Osteocyte (in vitro differentiated cells): ENCODE data around the gene CREB5. TPM values are rescaled to one million over a fixed set of nuclear protein-coding genes. Genes with fewer than 3 reads are reported as not detected.

Experiments used
- DNase-seq: peaks from one replicate; pipeline ENCODE4 v3.0.0; 2021; ENCODE audit warnings: mixed read lengths; ENCODE audit not compliant: unreplicated experiment; ENCODE audit errors: extremely low spot score
- H3K27ac Mint-ChIP-seq: one replicate; pipeline ENCODE4 v1.8.0; 2021; ENCODE audit warnings: mild to moderate bottlenecking, mixed read lengths; ENCODE audit not compliant: unreplicated experiment
- H3K27me3 Mint-ChIP-seq: one replicate; pipeline ENCODE4 v1.8.0; 2021; ENCODE audit warnings: mixed read lengths; ENCODE audit not compliant: unreplicated experiment
- H3K36me3 Mint-ChIP-seq: one replicate; pipeline ENCODE4 v1.8.0; 2021; ENCODE audit warnings: mixed read lengths; ENCODE audit not compliant: unreplicated experiment
- H3K4me1 Mint-ChIP-seq: one replicate; pipeline ENCODE4 v1.8.0; 2021; ENCODE audit warnings: mixed read lengths; ENCODE audit not compliant: unreplicated experiment
- H3K4me3 Mint-ChIP-seq: one replicate; pipeline ENCODE4 v1.8.0; 2021; ENCODE audit warnings: mild to moderate bottlenecking, moderate library complexity, mixed read lengths; ENCODE audit not compliant: unreplicated experiment
- H3K9me3 Mint-ChIP-seq: one replicate; pipeline ENCODE4 v1.8.0; 2021; ENCODE audit warnings: mixed read lengths; ENCODE audit not compliant: unreplicated experiment
- total RNA-seq: library from RNA; stranded (reverse); gene quantifications from 2 replicates; pipeline ENCODE4 v1.2.1, GENCODE V29; 2021
- TF ChIP-seq, protein P1 (sequence below): fragments of 200-600 bp; sonication (generic); IDR thresholded peaks from 2 replicates; pipeline ENCODE4 v1.5.0; 2021; ENCODE audit warnings: antibody characterized with exemption, mild to moderate bottlenecking, moderate library complexity

Gene CREB5
- total RNA-seq, 1 donor from 2014 or later, result 7.5 TPM

DNA sequence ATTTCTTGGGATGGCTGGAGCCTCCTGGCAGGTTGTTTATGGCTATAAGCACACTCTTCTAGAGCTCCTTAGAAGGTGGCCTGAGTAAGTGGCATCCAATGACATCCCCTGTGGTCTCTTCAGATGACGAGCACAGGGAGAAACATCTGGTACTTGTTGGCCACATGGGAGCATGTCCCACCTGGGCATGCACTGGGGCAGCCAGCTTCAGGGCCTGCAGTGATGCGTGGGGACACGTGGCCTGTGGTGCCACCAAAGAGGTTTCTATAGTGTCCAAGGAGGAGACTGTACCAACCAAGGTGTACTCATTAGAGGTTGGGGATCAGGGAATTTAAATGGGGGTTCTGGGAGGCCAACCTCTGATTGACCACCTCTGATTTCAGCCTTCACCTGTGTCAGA lies 420.4 kb downstream of the CREB5 start:
- no peak overlapping the region for H3K27ac Mint-ChIP-seq
- H3K9me3 Mint-ChIP-seq, result no peaks in the 10 kb centered on the region
- H3K27me3 Mint-ChIP-seq, result no peaks in the 10 kb centered on the region
- H3K4me1 Mint-ChIP-seq, result peaks cover 11% of the 10 kb centered on the region
- DNase-seq, result no peak
- H3K36me3 Mint-ChIP-seq, result no peaks in the 10 kb centered on the region
- H3K4me3 Mint-ChIP-seq, result no peak overlapping the region
- TF ChIP-seq, protein P1, sequence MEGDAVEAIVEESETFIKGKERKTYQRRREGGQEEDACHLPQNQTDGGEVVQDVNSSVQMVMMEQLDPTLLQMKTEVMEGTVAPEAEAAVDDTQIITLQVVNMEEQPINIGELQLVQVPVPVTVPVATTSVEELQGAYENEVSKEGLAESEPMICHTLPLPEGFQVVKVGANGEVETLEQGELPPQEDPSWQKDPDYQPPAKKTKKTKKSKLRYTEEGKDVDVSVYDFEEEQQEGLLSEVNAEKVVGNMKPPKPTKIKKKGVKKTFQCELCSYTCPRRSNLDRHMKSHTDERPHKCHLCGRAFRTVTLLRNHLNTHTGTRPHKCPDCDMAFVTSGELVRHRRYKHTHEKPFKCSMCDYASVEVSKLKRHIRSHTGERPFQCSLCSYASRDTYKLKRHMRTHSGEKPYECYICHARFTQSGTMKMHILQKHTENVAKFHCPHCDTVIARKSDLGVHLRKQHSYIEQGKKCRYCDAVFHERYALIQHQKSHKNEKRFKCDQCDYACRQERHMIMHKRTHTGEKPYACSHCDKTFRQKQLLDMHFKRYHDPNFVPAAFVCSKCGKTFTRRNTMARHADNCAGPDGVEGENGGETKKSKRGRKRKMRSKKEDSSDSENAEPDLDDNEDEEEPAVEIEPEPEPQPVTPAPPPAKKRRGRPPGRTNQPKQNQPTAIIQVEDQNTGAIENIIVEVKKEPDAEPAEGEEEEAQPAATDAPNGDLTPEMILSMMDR, result no peak

DNA sequence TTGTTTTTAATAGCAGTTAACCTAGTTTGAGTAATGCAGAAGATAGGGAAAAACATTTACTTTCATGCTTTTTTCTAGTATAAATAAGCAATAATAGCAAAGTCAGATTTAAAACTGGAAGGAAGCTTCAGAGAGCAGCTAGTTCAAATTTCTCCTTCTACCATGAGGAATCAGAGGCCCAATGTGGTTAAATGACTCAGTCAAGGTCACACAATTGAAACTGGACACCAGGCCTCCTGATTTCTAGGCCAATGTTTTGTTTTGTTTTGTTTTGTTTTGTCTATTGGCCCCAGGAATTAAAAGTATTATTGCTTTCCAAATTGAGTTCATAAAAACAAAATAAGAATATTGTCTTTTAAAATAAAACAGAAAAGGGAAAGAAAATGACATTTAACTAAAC lies 423.5 kb downstream of the CREB5 start:
- DNase-seq, result no peak
- Mint-ChIP-seq H3K9me3 (no peaks in the 10 kb centered on the region), H3K36me3 (no peaks in the 10 kb centered on the region), H3K27me3 (peaks cover 3% of the 10 kb centered on the region), H3K27ac (no peak overlapping the region), H3K4me3 (no peak overlapping the region), H3K4me1 (peaks cover 11% of the 10 kb centered on the region)
- TF ChIP-seq, protein P1, result no peak

DNA sequence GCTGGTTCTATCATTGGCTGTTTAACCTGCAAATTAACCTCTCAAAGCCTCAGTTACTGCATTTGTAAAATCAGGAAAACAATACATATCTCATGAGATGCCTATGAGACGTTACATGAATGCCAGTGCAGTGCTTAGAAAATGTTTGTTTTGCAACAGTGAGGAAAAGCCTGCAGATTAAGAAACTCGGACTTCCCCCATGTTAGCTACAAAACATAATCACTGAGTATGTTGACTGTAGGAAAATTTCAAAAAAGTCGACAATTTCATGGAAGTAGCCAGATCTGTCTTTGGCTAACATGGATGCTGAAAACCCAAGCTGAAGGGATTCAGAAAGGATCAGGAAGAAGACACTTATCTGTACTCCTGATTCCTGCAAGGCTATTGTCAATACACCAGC lies 424.4 kb downstream of the CREB5 start:
- Mint-ChIP-seq H3K27me3 (peaks cover 8% of the 10 kb centered on the region), H3K27ac (no peak overlapping the region)
- TF ChIP-seq, protein P1, result no peak

DNA sequence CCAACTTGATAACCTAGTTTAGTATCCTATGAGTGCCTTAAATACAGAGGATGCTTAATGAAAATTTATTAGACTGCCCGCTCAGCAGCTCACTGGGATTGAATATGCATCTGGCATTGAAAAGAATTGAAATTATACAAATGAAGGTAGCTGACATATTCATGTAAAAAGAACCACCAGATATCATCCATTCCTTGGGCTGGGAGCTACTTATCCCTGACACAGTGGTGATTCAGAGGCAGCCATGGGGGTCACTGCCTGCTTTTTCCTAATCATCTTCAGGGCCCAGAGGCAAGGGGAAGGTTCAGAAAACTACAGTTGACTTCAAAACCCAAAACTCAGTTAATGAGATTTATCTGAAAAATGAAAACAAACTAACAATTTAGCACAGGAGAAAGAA lies 424.9 kb downstream of the CREB5 start:
- H3K27ac Mint-ChIP-seq, result no peak overlapping the region
- TF ChIP-seq, protein P1, result no peak
- peaks cover 8% of the 10 kb centered on the region for H3K4me1 Mint-ChIP-seq
- DNase-seq, result no peak
- peaks cover 11% of the 10 kb centered on the region for H3K27me3 Mint-ChIP-seq
- H3K36me3 Mint-ChIP-seq, result no peaks in the 10 kb centered on the region
- H3K4me3 Mint-ChIP-seq, result no peak overlapping the region
- H3K9me3 Mint-ChIP-seq, result no peaks in the 10 kb centered on the region

More for the DNA sequence above, 424.4 kb downstream of the CREB5 start:
- Mint-ChIP-seq H3K36me3 (no peaks in the 10 kb centered on the region), H3K9me3 (no peaks in the 10 kb centered on the region), H3K4me1 (peaks cover 8% of the 10 kb centered on the region), H3K4me3 (no peak overlapping the region)
- DNase-seq, result no peak

DNA sequence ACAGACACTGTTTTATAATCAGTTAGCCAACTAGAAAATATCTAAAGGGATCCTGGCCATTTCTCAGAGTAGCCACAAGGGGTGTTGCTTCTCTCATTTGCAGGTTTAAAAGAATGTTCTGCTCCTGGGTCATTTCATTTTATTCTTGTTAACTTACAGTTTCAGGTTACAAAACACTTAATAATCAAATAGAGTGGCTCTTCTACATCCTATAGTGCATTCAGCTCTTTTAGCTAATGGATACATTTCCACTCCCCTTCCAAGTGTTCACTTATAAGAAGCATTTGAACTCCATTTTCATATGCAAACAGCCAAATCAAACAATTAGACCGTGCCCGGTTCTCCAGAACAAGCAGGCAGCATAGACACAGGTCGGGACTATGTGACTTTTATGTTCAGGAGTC lies 428.3 kb downstream of the CREB5 start:
- H3K27me3 Mint-ChIP-seq, result peaks cover 24% of the 10 kb centered on the region
- H3K4me1 Mint-ChIP-seq, result peaks cover 6% of the 10 kb centered on the region
- TF ChIP-seq, protein P1, result peak; percentile 59
- H3K4me3 Mint-ChIP-seq, result no peak overlapping the region
- H3K27ac Mint-ChIP-seq, result no peak overlapping the region
- no peaks in the 10 kb centered on the region for H3K36me3 Mint-ChIP-seq
- DNase-seq, result no peak
- no peaks in the 10 kb centered on the region for H3K9me3 Mint-ChIP-seq
